GM23248 (cell line): Measurements from ENCODE around the gene ADAMTS6. TPM values are rescaled to one million over a fixed set of nuclear protein-coding genes. Genes with fewer than 3 reads are reported as not detected.

Experiments
- DNase-seq: peaks from one replicate; pipeline ENCODE4 v3.0.0-alpha.2; 2015
- H2AFZ ChIP-seq: fragments of 200-600 bp; sonication (generic); 2 replicates; pipeline ENCODE4 v1.6.1; 2016; ENCODE audit warnings: antibody characterized with exemption
- H3F3A ChIP-seq: fragments of 200-600 bp; sonication (generic); 2 replicates; pipeline ENCODE4 v1.6.1; 2016; ENCODE audit warnings: mild to moderate bottlenecking, antibody characterized with exemption, mixed run types; ENCODE audit not compliant: insufficient read depth
- H3K27ac ChIP-seq: fragments of 200-600 bp; sonication (generic); 2 replicates; pipeline ENCODE4 v1.5.1; 2016; ENCODE audit warnings: mild to moderate bottlenecking
- H3K27me3 ChIP-seq: fragments of 200-600 bp; sonication (generic); replicated peaks from 2 replicates; pipeline ENCODE4 v1.6.1; 2016; ENCODE audit warnings: mild to moderate bottlenecking; ENCODE audit not compliant: insufficient read depth
- H3K36me3 ChIP-seq: fragments of 200-600 bp; sonication (generic); 2 replicates; pipeline ENCODE4 v1.6.1; 2016; ENCODE audit warnings: low read depth, mild to moderate bottlenecking
- H3K4me1 ChIP-seq: fragments of 200-600 bp; sonication (generic); 2 replicates; pipeline ENCODE4 v1.6.1; 2016; ENCODE audit warnings: mild to moderate bottlenecking; ENCODE audit not compliant: insufficient read depth
- H3K4me2 ChIP-seq: fragments of 200-600 bp; sonication (generic); one replicate; pipeline ENCODE4 v1.6.1; 2016; ENCODE audit warnings: mild to moderate bottlenecking; ENCODE audit not compliant: unreplicated experiment
- H3K4me3 ChIP-seq: fragments of 200-600 bp; sonication (generic); 2 replicates; pipeline ENCODE4 v1.5.1; 2016; ENCODE audit warnings: mild to moderate bottlenecking
- H3K79me2 ChIP-seq: fragments of 200-600 bp; sonication (generic); 2 replicates; pipeline ENCODE4 v1.6.1; 2016; ENCODE audit warnings: mild to moderate bottlenecking; ENCODE audit not compliant: insufficient read depth
- H3K9ac ChIP-seq: fragments of 200-600 bp; sonication (generic); 2 replicates; pipeline ENCODE4 v1.6.1; 2016; ENCODE audit warnings: mild to moderate bottlenecking
- H3K9me2 ChIP-seq: fragments of 200-600 bp; sonication (generic); 2 replicates; pipeline ENCODE4 v1.6.1; 2016; ENCODE audit warnings: mixed run types, mild to moderate bottlenecking, moderate library complexity; ENCODE audit not compliant: insufficient read depth
- H3K9me3 ChIP-seq: fragments of 200-600 bp; sonication (generic); one replicate; pipeline ENCODE4 v1.6.1; 2017; ENCODE audit warnings: low read depth
- H4K20me1 ChIP-seq: fragments of 200-600 bp; sonication (generic); 2 replicates; pipeline ENCODE4 v1.6.0; 2016; ENCODE audit not compliant: insufficient read depth
- EZH2 ChIP-seq: fragments of 200-600 bp; sonication (generic); IDR thresholded peaks from 2 replicates; pipeline ENCODE4 v1.6.1; 2018; ENCODE audit warnings: antibody characterized with exemption, mild to moderate bottlenecking; ENCODE audit not compliant: insufficient read depth, poor library complexity, severe bottlenecking
- EZH2phosphoT487 ChIP-seq: fragments of 200-600 bp; sonication (generic); IDR thresholded peaks from 2 replicates; pipeline ENCODE4 v1.6.1; 2018; ENCODE audit warnings: antibody characterized with exemption, moderate library complexity, mild to moderate bottlenecking, low read depth; ENCODE audit not compliant: insufficient read depth
- WGBS, 2 experiments: methylation state at CpG; one replicate each; pipeline ENCODE4 v1.1.6; 2015 to 2017; ENCODE audit warnings: low lambda C conversion rate in 2 of 2, low coverage in 1 of 2; ENCODE audit errors: missing lambda C conversion rate in 2 of 2; 5-methylcytosine and 5-hydroxymethylcytosine counted together
- in situ Hi-C: fragments of 300-500 bp; cut with MboI; formaldehyde crosslinking; loops from 2 replicates; pipeline ENCODE4 v1.15.0; 2020
- polyA plus RNA-seq: library from polyadenylated mRNA; unstranded; fragments of >200 nt; fragmentation: Nextera tagmentation; extraction: Ambion mirVana; gene quantifications from 2 replicates; pipeline ENCODE4 v1.2.1, GENCODE V29; 2016
- total RNA-seq: library from RNA; depleted of rRNA; stranded (reverse); fragments of >200 nt; shearing (Covaris generic); gene quantifications from 2 replicates; pipeline ENCODE4 v1.2.3, GENCODE V29; 2014

The ADAMTS6 gene
- total and polyA plus RNA-seq, 2 experiments from 2014 or later, result 10.1 to 76.0 TPM

DNA sequence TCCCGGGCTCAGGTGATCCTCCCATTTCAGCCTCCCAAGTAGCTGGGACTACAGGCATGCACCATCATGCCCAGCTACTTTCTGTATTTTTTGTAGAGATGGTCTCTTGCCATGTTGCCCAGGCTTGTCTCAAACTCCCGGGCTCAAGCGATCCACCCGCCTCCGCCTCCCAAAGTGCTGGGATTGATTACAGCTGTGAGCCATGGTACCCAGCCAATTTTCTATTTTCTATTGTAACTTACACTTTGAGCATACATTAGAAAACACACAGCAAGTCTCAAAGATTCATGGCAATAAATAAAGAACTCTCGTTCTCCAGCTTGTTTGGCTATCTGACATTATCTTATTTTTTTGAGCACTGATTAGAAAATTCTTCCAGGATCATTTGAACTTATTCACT lies 228.7 kb downstream of the ADAMTS6 start:
- Histone ChIP-seq H3F3A (no peaks in the 10 kb centered on the region), H3K79me2 (no peaks in the 10 kb centered on the region), H3K27me3 (no peaks in the 10 kb centered on the region), H3K9ac (no peak overlapping the region), H3K4me3 (no peak overlapping the region), H3K9me3 (no peaks in the 10 kb centered on the region), H3K4me1 (no peaks in the 10 kb centered on the region), H3K4me2 (no peak overlapping the region), H3K27ac (no peak overlapping the region), H3K36me3 (peaks cover 33% of the 10 kb centered on the region), H4K20me1 (no peaks in the 10 kb centered on the region), H2AFZ (no peak overlapping the region), H3K9me2 (no peaks in the 10 kb centered on the region)
- in situ Hi-C loops, result no loop called here
- no peak for DNase-seq
- no peak for TF ChIP-seq EZH2phosphoT487
- TF ChIP-seq EZH2, result no peak
- WGBS, 2 experiments, result 68 to 69% methylated on average over 6 of the region's 6 CpGs

- in situ Hi-C loops, result no loop called here
- Histone ChIP-seq H3K9ac (no peak overlapping the region), H3K36me3 (peaks cover 28% of the 10 kb centered on the region), H4K20me1 (no peaks in the 10 kb centered on the region), H3K4me1 (no peaks in the 10 kb centered on the region), H2AFZ (no peak overlapping the region), H3F3A (peaks cover 11% of the 10 kb centered on the region; the same call in 1 of the 2 replicates), H3K27ac (no peak overlapping the region), H3K4me2 (no peak overlapping the region), H3K9me3 (no peaks in the 10 kb centered on the region), H3K9me2 (no peaks in the 10 kb centered on the region), H3K4me3 (no peak overlapping the region), H3K79me2 (no peaks in the 10 kb centered on the region), H3K27me3 (no peaks in the 10 kb centered on the region)
- 85 to 88% methylated on average over 4 of the region's 4 CpGs for WGBS, 2 experiments
- no peak for DNase-seq
- TF ChIP-seq EZH2, result no peak
- TF ChIP-seq EZH2phosphoT487, result no peak
Observed at GRCh38 chr5:65248896-65249295, 232.8 kb downstream of the ADAMTS6 start.

DNA sequence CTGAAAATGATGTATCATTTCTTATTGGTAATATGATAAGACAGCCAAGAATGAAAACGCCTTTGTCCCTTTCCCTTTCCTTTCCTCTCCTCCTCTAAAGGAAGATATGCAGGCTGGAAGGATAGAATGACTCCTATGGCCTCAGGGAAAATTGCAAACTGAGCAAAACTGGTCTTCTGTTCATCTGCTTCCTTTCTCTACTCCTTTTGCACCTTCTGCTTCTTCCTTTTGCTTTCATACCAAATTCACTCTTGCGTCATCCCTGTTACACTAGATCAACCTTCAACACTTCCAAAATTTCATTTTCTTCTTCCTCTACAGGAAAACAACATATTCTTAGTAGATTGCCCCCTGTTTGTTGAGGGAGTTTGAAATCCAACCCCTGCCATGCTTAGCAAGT lies 234.1 kb downstream of the ADAMTS6 start:
- H3K79me2 ChIP-seq, result no peaks in the 10 kb centered on the region
- H3K9me2 ChIP-seq, result no peaks in the 10 kb centered on the region
- no peak overlapping the region for H2AFZ ChIP-seq
- no peaks in the 10 kb centered on the region for H3K27me3 ChIP-seq
- TF ChIP-seq EZH2, result no peak
- no peak for DNase-seq
- H3K4me1 ChIP-seq, result no peaks in the 10 kb centered on the region
- H3K4me3 ChIP-seq, result no peak overlapping the region
- 98% methylated on average over 2 of the region's 2 CpGs for WGBS, 2 experiments
- peaks cover 40% of the 10 kb centered on the region for H3K36me3 ChIP-seq
- H3K4me2 ChIP-seq, result no peak overlapping the region
- no peaks in the 10 kb centered on the region for H4K20me1 ChIP-seq
- peaks cover 15% of the 10 kb centered on the region; the same call in 1 of the 2 replicates for H3F3A ChIP-seq
- H3K27ac ChIP-seq, result no peak overlapping the region
- in situ Hi-C loops, result no loop called here
- no peak overlapping the region for H3K9ac ChIP-seq
- H3K9me3 ChIP-seq, result no peaks in the 10 kb centered on the region

DNA sequence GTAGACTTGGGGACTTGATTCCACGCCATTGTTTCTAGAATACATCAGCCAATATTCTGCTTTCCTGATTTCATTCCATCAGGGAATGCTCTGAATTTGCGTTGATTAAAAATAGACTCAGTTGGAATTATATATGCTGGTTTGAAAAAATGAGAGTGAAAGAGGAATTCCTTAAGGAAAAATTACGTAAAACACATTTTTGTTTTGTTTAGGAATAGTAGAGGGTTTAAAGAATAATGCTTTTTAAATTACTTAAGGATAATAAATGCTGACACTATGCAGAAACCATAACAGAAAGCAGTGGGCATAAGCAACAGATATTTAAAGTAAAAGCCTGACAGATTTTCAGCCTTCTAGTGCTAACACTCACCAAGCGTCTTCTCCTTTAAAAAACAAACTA lies 235.0 kb downstream of the ADAMTS6 start:
- Histone ChIP-seq H3K9ac (no peak overlapping the region), H3K4me2 (no peak overlapping the region), H3K36me3 (peaks cover 48% of the 10 kb centered on the region), H4K20me1 (no peaks in the 10 kb centered on the region), H3K27ac (no peak overlapping the region), H3K9me2 (no peaks in the 10 kb centered on the region), H3K4me3 (no peak overlapping the region), H3K27me3 (no peaks in the 10 kb centered on the region), H3K9me3 (no peaks in the 10 kb centered on the region), H3F3A (peaks cover 17% of the 10 kb centered on the region; the same call in 1 of the 2 replicates), H2AFZ (no peak overlapping the region), H3K79me2 (no peaks in the 10 kb centered on the region), H3K4me1 (no peaks in the 10 kb centered on the region)
- in situ Hi-C loops, result no loop called here
- 67 to 71% methylated on average over 4 of the region's 4 CpGs for WGBS, 2 experiments
- DNase-seq, result no peak
- TF ChIP-seq EZH2phosphoT487, result no peak
- TF ChIP-seq EZH2, result no peak

- Histone ChIP-seq H3K4me3 (no peak overlapping the region), H3K36me3 (peaks cover 53% of the 10 kb centered on the region), H2AFZ (no peak overlapping the region)
Observed at GRCh38 chr5:65244031-65244430, 237.7 kb downstream of the ADAMTS6 start.

More at GRCh38 chr5:65244031-65244430, 237.7 kb downstream of the ADAMTS6 start:
- 90 to 91% methylated on average over 4 of the region's 4 CpGs for WGBS, 2 experiments
- H3K27ac ChIP-seq, result no peak overlapping the region
- no peaks in the 10 kb centered on the region for H3K79me2 ChIP-seq
- no peak overlapping the region for H3K4me2 ChIP-seq
- in situ Hi-C loops, result no loop called here
- TF ChIP-seq EZH2 (no peak), EZH2phosphoT487 (no peak)
- H3K9me3 ChIP-seq, result no peaks in the 10 kb centered on the region
- no peaks in the 10 kb centered on the region for H3K9me2 ChIP-seq
- no peak overlapping the region for H3K9ac ChIP-seq
- peaks cover 23% of the 10 kb centered on the region; the same call in 1 of the 2 replicates for H3F3A ChIP-seq
- H4K20me1 ChIP-seq, result no peaks in the 10 kb centered on the region
- H3K4me1 ChIP-seq, result no peaks in the 10 kb centered on the region
- DNase-seq, result no peak
- H3K27me3 ChIP-seq, result no peaks in the 10 kb centered on the region
